Hematopoietic multipotent progenitor cell treated with erythropoietin and hydrocortisone succinate and interleukin-3 and kit ligand, for 15 days (in vitro differentiated cells): Measurements from ENCODE around the gene BSN.

Experiments
- DNase-seq: peaks from one replicate; pipeline ENCODE4 v3.0.0-alpha.2; 2015; ENCODE audit warnings: low spot score

Gene BSN

GRCh38 chr3:49716169-49716568 lies 161.9 kb downstream of the BSN start:
- no peak for DNase-seq

GRCh38 chr3:49716691-49717210 lies 162.5 kb downstream of the BSN start:
- no peak for DNase-seq

DNA sequence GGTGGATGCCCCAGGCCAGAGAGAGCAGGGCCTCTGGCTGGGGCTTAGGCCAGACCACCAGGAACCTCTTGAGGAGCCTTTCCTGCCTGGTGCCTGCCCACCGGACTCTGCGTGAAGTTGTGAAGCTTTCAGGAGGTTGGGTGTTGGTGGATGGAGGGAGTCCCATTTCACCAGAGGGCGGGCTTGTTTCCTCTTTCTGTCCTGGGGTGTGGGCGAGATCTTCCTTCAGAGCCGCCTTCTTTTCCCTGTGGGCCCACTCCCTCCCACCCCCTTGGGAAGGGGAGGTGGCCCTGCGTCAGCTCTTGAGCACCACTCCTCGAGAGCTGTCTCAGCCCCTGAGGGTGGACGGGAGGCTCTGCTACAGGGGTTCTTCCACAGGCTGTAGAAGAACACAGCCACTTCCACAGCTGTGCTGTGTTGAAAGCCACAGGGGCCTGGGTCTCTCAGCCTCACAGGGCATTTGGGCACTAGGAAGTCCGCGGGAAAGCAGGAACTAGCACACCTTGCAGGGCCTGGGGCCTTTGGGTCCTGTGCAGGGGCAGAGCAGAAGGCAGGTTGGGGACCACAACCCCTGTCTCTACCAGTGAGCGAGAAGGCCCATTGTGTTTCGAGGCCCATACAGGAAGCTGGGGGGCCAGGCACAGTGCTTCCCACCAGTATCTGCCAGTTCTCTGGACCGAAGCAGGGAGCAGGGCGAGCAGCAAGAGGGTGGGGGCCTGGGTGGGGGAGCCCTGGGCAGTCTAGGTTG lies 163.1 kb downstream of the BSN start:
- DNase-seq = no peak

DNA sequence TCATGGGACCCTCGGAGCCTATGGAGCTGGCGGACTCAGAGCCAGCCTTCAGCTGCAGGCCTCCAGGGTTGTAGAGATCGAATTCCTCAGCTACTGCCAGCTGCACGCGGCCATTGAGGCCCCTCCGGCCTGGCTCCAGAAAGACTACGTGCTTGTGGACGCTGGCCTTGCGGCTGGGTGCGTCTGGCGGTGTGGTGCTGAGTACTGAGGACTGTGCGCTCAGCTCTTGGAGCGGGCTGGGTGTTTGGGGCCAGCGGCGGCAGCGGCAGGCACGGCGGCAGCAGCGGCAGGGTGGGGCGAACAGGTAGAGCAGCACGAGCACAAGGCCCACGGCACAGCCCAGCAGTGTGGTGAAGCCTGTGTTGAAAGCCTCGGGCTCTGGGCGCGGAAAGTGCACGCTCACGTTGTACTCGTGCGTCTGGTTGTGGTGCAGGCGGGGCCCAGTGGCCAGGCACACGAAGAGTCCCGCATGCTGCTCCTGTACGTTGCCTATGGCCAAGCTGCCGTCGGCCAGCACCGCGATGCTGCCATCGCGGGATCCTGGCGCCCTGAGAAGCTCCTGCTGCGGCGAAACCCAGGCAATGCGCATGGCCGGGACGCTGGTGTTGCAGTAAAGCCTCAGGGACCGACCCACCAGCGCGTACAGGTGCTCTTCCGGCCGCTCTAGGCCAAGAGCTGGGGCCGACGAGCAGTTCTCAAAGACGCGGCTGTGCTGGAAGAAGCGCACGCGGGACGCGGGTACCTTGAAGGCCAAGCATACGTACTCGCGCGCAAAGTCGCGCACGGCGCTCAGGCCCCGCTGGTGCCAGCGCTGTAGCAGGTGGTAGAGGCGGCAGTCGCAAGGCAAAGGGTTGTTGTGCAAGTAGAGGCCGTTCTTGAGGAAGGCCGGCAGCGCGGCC lies 163.9 kb downstream of the BSN start:
- no peak for DNase-seq

GRCh38 chr3:49718858-49719213 lies 164.6 kb downstream of the BSN start:
- DNase-seq = no peak

DNA sequence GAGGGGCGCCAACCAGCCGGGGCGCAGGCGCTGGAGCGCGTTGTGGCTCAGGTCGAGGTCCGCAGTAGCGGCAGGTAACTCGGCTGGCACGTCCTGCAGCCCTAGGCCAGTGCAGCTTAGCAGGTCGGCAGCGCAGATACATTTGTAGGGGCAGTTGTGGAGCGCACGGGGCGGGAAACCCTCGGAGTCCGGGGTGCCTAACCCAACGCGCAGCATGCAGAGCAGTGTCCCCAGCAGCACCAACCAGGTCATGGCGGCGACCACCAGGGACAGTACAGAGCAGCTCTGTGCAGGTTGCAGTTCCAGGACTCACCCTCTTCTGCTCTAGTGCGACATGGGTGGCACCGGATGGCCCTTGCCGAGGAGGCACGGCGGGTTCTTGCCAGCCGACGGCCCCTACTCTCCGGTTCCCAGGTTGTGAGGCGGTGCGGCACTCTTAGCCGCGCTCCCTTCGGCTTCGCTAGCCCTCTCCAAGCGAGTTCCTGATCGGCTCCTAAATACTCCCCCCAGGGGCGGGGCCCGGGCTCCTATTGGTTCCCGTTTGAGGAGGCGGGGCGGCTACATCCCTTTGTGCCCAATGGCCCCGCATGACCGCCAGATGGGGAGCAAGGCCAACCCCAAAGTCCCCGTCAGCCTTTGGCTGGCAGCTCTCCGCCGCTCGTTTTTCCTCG lies 165.1 kb downstream of the BSN start, which contains the start of gene AMIGO3:
TSS of gene AMIGO3 (minus strand) at position 471 of the 671 bp plus-strand sequence. CDS start at position 252, 219 bp downstream.
- DNase-seq = peak; percentile 90
